GM12891 (cell line): ENCODE measurements around the gene AP1M1.

Experiments
- PAX5 ChIP-seq: IDR thresholded peaks from 2 replicates; pipeline ENCODE4 v1.6.1; 2011; ENCODE audit warnings: low read length, moderate library complexity, mild to moderate bottlenecking; ENCODE audit not compliant: insufficient read depth, severe bottlenecking
- POLR2A ChIP-seq: IDR thresholded peaks from 2 replicates; pipeline ENCODE4 v1.6.1; 2011; ENCODE audit warnings: low read depth, low read length, control low read depth
- POLR2AphosphoS5 ChIP-seq: IDR thresholded peaks from 2 replicates; pipeline ENCODE4 v1.6.1; 2011; ENCODE audit warnings: low read depth, low read length, control low read depth
- POU2F2 ChIP-seq: IDR thresholded peaks from 2 replicates; pipeline ENCODE4 v1.6.1; 2011; ENCODE audit warnings: low read depth, mild to moderate bottlenecking, control low read depth, low read length, moderate library complexity
- SPI1 ChIP-seq: IDR thresholded peaks from 2 replicates; pipeline ENCODE4 v1.6.1; 2011; ENCODE audit warnings: low read depth, low read length, control low read depth
- TAF1 ChIP-seq: IDR thresholded peaks from 2 replicates; pipeline ENCODE4 v1.6.1; 2011; ENCODE audit warnings: low read depth, low read length, control low read depth

- no peak for TF ChIP-seq POLR2A
- TF ChIP-seq POLR2AphosphoS5: no peak; the same call in none of the 2 replicates
- TF ChIP-seq SPI1: no peak
- TF ChIP-seq TAF1: no peak
- no peak for TF ChIP-seq POU2F2
- no peak for TF ChIP-seq PAX5
Measured at GRCh38 chr19:16206046-16206605, 8.4 kb downstream of the AP1M1 start.
